AG10803 (cell line): ENCODE results near the gene ROGDI.

ENCODE experiments used
- DNase-seq: peaks from one replicate; pipeline ENCODE4 v3.0.0; 2010; ENCODE audit warnings: low read depth
- H3K4me3 ChIP-seq: 2 replicates; pipeline ENCODE4 v1.5.1; 2011; ENCODE audit warnings: mild to moderate bottlenecking, low read length, control low read depth
- TF ChIP-seq, protein P1 (sequence below): conservative IDR thresholded peaks from 2 replicates; pipeline ENCODE4 v1.5.1; 2011; ENCODE audit warnings: mild to moderate bottlenecking, low read length, control low read depth, inconsistent platforms

The ROGDI gene

DNA sequence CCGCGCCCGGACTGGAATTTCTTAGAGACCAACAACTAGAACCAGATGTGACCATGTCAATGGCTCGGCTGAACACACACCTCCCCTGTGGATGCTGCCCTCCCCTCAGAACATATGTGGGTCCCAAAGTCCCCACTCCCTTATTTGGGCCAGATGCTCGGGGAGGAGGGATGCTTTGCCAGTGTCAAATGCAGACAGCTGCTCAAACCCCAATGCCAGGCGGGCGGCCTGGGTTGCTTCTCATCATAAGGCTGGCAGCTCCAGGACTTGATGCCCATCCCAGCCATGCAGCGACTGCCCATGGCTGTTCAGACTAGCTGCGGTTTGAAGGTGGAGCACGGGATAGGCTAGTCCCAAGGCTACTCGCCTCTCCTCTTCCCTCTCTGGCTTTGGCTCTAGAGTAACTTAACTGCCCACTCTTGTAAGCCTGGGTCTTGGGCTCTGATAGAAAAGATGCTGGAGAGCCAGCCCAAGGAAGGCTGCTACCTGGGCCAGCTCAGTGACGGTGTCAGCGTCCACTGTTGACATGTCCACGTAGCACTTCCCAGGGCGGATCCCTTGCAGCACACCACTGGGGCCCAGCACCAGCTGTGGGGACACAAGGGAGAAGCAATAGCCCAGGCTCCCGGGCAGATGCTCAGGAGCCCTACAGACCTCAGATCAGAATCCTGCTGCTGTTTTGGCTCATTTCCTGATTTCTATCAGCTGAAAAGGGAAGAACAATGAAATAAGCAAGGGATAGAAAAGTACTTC, 11.0 kb upstream of the ROGDI start:
- no peak for DNase-seq
- no peak overlapping the region for H3K4me3 ChIP-seq
- TF ChIP-seq, protein P1, sequence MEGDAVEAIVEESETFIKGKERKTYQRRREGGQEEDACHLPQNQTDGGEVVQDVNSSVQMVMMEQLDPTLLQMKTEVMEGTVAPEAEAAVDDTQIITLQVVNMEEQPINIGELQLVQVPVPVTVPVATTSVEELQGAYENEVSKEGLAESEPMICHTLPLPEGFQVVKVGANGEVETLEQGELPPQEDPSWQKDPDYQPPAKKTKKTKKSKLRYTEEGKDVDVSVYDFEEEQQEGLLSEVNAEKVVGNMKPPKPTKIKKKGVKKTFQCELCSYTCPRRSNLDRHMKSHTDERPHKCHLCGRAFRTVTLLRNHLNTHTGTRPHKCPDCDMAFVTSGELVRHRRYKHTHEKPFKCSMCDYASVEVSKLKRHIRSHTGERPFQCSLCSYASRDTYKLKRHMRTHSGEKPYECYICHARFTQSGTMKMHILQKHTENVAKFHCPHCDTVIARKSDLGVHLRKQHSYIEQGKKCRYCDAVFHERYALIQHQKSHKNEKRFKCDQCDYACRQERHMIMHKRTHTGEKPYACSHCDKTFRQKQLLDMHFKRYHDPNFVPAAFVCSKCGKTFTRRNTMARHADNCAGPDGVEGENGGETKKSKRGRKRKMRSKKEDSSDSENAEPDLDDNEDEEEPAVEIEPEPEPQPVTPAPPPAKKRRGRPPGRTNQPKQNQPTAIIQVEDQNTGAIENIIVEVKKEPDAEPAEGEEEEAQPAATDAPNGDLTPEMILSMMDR: no peak

DNA sequence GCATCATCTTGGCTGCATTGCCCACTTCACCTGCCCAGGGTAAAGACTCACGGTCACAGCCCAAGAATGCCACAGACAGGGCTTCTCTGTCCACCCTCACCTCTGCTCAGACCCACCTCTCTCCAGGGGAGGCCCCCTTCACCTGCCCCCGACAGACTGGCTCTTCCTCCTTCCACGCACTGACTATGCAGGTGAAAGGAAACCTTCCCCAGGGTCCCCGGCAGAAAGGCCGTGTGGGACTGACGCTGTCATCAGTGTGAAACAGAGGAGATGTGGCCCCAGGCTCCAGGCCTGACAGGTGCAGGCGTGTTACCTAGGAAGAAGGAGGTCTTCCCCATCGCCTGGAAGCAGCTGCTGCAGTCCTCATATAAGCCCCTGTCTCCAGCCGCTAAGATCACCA, 9.3 kb upstream of the ROGDI start:
- TF ChIP-seq, protein P1: no peak
- no peak for DNase-seq
- H3K4me3 ChIP-seq: no peak overlapping the region

DNA sequence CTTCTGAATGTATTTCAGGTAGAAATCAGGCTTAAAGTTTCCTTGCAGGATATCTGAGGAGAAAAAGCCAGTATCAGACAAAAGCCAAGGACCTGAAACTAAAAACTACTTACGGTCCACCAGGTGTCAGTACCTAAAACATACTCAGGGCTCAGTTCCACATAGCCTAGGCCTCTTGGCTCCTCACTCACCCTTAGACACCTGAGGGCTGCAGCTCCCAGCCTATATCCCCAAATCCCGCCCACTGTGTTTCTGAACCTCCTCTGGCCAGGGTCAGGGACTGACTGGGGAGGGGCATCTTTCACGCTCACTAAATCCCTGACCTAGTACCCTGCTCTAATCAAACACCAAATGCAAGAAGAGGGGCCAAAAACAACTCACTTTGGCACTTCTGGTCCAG, 8.8 kb upstream of the ROGDI start:
- TF ChIP-seq, protein P1: no peak
- no peak for DNase-seq
- H3K4me3 ChIP-seq: no peak overlapping the region

DNA sequence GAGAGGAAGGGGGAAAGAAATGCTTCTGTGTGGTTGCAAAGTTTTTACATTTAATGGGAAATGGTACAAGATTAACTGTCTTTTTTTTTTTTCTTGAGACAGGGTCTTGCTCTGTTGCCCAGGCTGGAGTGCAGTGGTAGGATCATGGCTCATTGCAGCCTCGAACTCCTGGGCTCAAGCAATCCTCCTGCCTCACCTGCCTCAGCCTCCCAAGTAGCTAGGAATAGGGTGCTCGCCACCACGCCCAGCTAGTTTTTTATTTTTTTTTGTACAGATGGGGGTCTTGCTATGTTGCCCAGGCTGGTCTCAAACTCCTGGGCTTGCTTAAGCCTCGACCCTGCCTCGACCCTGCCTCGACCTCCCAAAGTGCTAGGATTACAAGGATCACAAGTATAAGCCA, 3.8 kb upstream of the ROGDI start:
- TF ChIP-seq, protein P1: no peak
- DNase-seq: no peak

DNA sequence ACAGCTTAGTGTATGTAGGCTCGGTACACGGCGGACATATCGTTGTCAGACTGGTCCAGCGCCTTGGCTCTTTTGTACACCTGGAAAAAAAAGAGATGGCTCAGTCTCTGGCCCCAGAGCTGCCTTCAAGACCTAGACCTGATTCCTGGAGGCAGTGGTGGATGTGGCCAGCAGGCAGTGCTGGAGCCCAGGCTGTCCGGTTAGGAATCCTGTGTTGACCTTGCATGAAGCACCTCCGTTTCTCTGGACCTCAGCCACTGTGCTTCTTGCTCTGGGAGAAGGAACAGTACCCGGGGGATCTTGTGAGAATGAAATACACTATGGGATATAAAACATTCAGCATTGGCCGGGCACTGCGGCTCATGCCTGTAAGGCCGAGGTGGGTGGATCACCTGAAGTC, 2.8 kb upstream of the ROGDI start:
- no peak overlapping the region for H3K4me3 ChIP-seq
- TF ChIP-seq, protein P1: no peak
- no peak for DNase-seq

More for the DNA sequence above, 3.8 kb upstream of the ROGDI start:
- no peak overlapping the region for H3K4me3 ChIP-seq

DNA sequence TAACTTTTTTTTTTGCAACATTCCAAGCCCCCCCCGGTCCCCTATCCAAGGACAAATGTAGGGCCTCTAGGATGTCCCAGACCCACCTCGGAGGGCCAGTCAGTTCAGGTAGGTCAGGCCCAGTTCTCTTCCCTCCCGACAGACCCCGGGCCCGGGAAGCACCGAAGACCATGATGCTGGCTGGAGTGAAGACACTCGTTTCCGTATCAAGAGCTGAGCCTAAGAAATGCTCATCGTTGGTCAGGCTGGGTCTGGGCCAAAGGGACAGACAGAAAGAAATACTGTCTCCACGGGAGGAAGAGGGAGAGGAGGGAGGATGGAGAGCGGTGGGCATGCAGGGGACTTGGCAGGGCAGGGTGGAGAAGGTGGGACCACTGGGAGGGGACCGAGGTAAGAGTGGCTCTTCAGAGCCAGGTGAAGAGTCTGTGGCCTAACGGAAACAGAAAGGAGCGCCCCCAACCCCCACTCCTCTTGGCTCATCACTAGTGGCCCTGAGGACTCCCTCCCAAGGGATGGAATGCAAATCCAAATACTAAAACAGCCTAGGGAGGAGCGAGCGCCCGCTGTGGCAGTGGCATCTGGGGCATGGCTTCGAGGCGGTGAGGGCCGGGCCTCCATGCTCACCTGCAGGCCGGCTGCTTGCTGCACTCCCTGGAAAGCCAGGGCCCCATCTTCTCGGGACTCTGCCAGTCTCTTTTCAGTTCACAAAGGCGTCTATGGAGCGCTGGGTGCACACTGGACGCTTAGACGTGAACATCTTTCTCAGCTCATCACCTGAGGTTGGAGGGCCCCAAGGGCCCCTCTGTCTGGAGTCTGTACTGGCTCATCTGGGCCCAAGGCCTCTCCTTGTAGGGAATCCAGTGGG, 1.7 kb upstream of the ROGDI start:
- DNase-seq: no peak
- TF ChIP-seq, protein P1: no peak
- H3K4me3 ChIP-seq: no peak overlapping the region
